ENCODE data around the gene MRTFB.

The MRTFB gene

DNA sequence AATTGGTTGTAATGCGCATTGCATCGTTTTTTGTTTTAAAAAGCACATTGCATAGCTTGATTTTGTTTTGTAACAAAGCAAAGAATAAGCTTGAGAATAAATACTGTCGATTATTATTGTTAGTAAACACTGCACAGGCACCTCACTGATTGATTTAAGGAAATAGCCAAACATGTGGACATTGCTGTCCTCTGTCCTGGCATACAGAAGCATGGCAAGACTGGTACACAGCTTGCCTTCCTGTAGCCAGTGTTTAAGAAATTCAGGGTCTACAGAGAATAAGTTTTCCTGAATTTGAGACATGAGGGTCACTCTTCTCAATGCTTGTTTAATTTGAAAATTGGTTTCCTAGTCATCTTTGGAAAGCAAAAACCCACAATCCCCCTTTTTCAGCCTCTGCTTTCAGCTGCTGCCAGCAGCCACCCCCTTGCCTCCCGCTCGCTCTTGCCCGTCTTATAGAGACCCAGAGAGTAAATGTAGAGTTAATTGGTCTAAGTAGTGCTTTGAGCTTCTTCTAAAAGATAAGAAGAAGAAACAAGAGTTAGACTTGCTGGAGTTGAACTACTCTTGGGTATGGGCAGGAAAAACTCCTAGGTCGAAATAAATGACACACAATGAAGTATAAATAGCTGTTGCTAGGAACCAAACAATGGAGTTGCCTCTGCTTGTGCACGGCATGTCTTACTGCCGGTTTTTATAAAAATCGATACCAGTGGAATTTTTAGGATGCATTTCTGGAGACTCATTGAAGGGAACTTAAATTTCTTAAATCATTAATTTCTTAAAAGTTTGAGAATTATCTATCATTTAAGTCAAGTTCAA lies 116.6 kb downstream of the MRTFB start:
- no peak for DNase-seq

DNA sequence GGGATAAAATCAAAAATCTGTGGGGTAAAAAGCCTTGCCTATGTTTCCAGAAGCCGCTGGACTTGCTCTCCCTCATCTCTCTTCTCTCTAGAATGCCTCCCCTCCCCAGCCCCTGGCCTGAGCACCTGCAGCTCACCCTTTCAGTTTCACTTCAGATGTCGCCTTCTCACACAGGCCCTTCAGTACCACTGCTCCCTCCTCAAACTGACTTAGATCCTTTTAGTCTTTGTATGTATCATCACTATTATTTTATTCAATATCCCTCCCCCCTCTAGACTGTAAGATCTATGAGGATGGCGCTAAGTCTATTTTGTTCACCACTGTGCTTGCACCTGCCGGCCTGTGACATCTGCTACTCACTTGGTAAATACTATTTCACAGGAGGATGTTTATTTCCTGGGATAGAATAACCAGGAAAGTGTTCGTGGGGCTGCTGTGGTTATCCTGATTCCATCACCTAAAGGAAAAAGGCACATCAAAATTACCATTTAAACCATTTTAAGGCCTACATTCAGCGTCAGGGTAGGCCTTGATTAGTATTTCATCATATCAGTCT lies 122.3 kb downstream of the MRTFB start:
- peak in 3 of 5 donors; percentile 4 to 57 (median 19) for DNase-seq

DNA sequence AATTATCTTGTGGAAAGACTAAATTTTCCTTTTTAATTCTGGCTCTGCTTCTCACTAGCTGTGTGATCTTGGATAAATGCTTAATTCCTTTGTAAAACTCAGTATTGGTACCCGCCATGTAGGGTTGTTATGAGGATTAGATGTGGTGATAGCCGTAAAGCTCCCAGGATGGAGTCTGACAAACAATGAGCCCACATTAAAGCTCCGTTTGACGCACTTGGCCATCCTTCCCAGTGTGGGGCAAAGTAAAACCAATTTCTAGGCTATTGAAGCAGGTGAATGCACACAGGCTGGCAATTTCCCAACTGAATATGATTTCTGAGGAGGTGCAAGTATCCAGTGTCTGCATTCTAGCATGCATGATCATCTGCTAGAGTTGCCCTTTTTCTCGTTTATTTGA lies 123.6 kb downstream of the MRTFB start:
- no peak for DNase-seq

DNA sequence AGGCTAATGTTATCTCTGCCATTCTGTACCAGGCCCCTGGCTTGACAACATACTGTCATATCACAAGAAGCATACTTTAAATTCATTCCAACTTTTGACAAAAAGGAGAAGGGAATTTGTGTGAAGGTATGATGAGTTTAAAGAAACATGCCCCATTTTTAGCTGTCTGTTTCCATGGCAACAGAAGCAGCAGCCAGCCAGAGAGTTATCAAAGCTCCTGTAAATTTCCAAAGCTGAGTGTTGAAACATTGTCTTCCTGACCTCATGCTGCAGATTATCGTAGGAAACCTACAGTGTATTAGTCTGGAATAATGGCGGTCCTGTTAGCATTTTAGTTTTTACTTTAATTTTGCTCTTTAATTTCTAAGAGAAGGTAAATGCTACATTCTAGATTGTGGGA lies 124.9 kb downstream of the MRTFB start:
- no peak for DNase-seq

DNA sequence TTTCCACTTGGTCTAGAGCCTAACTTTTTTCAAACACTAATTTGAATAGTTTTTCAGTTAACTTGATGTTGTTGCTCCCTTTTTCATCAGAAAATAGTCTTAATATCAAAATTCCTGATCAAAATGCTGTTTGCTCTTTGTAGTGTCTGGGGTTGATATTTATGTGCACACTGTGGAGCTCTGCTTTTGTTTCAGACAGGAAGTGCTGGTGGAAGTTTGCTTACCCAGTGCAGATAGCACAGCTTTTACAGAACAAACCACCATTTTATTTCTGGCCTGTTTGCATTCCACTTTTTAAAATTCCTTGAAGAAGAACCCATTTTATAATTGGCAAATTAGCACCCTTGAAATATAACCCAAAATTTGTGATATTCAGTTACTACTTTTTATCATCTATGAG lies 125.4 kb downstream of the MRTFB start:
- no peak for DNase-seq

DNA sequence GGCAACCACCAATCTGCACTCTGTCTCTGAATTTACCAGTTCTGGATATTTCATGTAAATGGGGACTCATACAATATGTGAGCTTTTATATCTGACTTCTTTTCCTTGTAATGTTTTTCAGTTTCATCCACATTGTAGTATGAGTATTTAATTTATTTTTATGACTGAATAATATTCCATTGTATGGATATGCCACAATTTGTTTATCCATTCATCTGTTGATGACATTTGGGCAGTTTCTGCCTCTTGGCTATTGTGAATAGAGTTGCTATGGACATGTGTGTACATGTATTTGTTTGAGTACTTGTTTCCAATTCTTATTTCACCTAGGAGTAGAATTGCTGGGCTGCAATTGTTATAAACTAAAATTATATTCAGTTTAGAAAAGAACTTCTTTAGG lies 126.9 kb downstream of the MRTFB start:
- no peak for DNase-seq

DNA sequence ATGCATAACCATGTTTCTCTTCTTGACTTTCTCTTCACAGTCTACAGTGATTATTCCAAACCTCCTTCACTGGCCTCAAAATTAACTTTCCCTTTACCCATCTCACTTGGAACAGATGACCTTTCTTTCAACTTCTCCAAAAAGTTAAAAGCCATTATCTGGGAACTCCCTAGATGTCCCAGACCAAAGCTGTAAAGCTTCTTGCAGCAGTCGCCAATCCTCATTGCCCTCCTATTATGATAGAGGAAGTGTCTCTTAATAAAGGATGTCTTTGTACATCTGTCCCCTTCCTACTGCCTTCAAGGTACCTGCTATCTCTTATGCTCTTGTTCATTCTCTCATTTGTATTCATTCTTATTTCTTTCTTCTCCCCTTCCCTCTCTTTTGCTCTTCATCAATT lies 127.5 kb downstream of the MRTFB start:
- no peak for DNase-seq

DNA sequence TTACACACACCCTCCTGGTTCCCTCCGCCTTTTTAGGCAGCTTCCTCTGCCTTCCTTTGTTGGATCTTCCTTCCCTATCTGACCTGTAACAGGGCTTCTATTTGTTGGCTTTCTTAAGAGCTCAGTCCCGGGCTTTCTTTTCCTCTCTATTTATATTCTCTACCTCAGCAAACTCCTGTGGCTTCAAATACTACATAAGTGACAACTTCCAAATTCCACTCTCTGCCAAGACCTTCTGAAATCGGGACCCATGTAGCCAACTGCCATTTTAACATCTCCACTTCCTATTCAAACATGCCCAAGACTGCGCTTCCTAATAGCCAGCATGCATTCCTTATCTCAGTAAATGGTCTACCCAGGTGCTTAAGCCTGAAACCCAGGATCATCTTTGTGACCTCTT lies 128.1 kb downstream of the MRTFB start:
- no peak for DNase-seq

DNA sequence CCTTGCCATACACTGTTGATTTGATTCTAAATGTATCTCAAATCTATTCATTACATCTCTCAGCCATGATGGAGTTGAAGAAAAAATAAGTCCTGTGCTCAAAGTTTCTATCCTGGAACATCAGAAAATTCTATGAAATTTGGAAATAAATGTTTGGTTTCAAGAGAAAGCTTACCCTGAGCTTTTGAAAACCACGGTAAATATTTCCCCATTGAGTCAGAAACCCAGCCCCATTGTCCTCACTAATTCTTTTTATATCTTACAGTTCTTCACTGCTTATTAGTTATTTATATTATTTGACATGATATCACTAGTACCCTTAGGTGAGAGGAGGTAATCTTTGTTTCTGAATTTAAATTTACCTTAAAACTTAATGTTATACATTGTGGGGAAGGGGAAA lies 128.5 kb downstream of the MRTFB start:
- no peak for DNase-seq

DNA sequence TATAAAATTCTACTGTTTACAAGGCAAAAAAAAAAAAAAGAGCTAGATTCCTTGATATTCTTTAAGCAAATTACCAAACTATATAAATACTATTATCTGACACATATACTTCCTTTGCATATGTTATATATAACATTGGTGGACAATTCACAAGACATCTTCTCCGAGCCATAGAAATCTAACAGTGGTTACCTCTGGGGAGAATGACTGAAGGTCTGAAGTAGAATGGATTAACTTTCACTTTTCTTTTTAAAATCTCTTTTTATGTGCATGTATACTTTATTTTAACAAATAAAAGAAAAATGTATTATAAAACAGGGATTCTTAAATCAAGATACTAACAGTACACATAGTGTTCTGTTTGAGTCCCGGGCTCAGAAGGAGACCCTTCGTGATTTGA lies 131.0 kb downstream of the MRTFB start:
- no peak for DNase-seq

DNA sequence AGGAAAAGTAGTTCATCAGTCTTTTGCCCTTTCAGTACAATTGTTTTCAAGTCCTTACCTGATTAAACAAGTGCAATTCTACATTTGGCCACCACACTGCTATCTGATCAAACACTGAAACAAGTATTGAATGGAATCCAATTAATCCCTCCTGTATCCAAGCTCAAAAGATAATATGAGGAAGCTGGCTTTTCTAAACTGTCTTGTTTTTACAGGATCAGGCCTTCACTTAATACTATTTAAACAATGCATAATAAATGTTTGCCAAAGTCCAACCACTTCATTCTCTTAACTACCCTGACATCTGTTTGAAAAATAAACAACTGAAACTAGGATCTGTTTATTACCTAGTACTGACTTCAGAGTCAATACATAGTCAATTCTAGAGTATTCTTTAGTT lies 131.6 kb downstream of the MRTFB start:
- no peak for DNase-seq

DNA sequence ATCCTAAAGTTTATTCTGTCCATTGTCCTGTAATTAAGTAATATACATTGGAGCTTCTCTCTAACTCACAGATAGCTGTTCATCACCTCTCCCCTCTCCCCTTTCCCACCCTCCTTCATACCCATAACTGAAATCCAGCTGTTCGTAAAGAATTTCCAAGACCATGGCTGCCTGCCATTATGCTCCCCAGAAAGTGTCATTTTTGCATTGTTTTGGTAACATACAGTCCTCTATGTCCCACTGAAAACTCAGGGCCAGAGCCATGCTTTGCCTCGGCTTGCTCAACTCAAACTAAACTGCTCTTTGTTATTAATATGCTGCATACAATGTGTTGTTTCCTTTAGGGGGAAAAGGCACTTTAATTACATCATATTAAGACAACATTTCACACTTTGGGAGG lies 132.0 kb downstream of the MRTFB start:
- DNase-seq = no peak

DNA sequence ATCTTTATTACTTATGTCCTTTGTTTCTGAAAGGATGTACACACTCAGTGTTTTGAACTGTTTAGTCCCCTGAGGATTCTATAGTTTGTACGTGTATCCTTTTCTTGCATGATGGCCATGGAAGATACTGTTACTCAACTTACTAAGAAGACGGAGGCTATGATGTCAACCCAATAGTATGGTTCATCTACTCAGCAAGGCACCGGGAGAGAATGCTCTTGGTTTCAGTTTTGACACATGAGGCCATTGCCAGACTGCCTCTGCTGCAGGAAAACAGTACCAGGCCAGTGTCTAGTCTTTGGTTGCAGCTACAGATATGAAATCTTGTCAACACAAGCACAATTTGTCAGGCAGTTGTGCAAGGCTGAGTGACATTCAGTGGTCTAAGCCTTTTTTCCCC lies 134.5 kb downstream of the MRTFB start:
- DNase-seq = peak in 1 of 5 donors; percentile 16

DNA sequence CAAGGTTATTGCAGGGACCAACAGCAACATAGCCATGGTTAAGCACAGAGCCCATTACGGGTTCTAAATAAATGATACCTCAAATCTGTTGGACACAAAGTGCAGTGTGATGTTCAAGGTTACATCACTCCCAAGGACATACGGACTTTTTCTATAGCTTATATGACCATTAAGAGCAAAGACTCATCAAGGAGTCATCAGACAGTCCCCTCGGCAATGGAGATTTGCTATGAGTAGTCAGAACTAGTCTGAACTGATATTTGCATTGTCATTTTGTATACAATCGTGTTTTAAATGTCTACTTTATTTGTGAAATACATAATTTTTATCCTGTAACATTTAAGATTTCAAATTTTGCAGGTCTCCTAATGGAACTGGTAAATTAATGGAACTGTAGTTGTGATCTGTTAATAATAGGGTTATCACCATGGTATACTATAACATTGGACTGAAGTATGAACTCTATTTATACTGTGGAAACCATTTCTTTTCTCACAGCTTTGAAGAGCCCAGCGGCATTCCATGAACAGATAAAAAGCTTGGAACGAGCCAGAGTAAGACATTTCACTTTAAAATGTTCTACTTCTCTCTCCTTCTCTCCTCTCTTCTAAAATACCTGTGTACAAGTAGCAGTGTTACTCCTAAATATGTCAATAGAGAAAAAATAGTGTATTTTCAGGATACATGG lies 140.9 kb downstream of the MRTFB start:
- DNase-seq = no peak

DNA sequence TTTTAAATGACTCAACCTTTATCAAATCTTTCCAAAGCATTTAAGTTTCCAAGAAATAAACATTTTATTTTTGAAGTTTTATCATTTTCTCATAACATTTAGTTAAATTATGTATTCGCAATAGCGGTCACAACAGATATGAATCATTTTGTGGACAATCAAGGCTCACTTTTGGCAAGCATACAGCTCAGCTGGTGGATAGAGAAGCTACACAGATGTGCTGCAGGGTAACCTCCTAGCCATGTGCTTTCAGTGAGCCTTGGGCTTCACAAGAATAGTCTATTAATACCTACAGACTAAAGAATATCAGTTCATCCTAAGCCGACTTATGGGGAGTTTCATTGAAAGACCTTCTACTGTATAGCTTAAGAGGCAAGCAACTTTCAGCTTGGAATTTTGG lies 144.8 kb downstream of the MRTFB start:
- DNase-seq = no peak

DNA sequence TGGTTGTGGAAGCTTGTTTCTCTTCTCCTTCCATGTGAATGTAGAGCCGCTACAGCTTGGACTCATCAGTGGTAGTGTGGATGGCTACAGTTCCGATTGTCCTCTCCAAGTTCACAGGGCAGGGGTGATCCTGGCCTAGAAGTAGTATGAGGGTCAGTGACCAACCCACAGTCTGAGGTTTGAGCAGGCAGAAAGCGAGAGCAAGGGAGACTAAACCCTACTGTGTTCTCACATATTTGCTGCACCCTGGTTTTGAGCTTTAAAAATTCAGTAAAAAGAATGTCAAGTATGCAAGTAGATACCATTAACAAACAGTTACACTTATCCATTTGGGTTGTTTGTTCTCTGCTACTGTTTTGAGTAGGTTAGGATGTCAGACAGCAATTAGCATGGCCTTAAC lies 148.9 kb downstream of the MRTFB start:
- DNase-seq = no peak

DNA sequence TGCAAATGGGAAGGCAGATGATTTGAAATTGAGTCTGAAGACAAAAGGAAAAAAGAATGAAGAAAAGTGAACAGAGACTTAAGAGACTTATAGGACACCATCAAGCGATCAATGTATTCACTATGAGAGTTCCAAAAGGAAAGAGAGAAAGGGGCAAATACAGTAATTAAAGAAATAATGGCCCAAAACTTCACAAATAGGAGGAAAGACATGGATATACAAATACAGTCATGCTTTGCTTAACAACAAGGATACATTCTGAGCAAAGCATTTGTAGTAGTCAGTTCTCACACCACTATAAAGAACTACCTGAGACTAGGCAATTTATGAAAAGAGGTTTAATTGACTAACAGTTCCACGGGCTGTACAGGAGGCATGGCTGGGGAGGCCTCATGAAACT lies 152.5 kb downstream of the MRTFB start:
- no peak for DNase-seq

DNA sequence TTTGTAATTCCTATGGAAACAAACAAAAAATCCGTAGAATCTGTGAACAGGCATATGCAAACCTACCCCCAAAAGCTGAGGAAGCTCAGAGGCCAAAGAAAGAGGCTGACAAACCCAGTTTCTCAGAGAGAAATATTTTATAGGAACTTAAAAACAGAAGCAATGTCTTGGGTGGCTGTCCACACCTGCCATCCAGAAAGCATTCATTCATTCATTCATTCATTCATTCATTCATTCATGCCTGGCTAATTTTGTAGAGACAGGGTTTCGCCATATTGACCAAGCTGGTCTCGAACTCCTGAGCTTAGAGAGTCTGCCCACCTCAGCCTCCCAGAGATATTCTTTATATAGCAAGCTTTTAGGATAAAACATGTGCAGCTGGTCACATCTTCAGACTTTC lies 154.3 kb downstream of the MRTFB start:
- DNase-seq = no peak

DNA sequence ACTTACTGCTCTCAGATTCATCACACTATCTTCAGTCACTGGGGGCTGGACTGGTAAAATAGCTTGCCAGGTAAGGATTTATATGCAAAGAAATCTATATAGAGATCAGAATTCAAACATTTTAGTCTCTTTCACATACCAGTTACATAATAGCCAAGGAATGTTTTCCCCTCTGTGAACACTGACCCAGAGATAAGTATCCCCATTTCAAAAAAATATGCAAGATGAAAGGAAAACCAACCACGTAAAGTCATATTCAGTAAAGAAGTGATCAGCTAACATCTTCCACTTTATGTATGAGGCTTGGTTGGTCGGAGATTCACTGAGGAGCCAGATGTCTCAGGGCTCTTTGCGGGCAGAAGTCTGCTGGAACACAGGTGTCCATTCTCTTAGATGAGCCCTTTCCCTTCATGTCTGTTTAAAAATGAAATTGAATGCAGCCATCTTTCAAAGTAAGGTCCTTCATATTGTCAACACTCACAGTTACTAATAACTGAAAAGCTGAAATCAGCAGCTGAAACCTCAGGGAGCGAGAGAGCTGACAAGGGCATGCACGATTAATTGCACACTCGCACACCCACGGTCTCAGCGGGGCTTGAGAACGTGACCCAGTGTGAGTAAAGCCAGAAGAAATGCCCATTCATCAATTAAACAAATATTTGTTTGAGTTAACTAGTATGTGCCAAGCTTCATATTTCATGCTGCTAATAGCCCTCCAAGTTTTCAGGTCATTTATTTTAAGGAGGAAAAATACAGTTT lies 161.2 kb downstream of the MRTFB start:
- no peak for DNase-seq

DNA sequence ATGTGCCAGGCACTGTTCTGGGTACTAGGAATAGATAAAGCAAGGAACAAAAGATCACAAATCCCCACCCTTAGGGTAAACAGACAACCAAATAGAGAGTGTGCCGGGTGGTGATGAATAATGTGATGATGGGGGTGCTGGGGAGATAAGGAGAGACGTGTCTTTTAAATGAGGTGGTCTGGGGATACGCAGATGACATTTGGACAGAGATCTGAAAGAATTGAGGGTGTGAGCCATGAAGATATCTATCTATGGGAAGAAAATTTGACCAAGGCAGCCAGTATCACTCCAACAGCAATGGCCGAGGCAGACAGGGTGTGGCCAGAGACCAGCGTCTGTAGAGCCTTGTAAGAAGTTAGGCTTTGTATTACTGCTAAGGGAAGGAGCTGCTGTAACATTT lies 165.3 kb downstream of the MRTFB start:
- DNase-seq = no peak

DNA sequence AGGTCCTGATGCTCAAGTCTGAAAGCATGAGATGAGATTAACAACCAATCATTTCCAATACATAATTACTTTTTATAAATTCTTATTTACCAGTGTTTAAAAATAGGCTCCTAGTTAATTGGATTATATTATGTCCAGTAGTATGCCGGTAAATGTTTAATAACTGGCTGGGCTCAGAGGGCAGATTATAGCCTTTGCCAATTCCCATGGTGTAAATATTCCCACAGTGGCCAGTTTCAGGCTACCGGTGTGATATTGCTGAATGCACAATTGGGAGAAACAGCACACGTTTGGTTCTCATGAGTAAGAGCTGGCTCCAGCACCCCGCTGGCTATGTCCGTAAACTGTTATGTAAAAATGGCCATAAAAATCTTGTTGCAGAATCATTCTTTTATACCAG lies 167.6 kb downstream of the MRTFB start:
- no peak for DNase-seq

DNA sequence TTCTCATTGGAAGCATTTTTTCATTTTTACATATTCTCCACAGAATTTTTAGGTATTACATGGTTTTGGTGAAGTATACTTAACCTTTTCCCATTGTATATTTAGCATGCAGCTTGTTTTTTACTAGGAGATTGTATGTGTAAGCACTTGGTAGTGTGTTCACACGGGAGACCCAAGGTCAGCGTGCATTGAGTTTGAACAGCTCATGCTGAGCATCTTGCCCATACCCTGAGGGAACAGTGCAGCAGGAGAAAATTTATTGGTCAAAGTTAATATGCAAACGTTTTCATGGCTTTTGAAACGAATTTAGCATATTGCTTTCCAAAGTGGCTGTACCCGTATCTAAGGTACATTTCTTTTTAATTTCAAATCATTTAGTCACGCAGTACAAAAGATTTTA lies 168.7 kb downstream of the MRTFB start:
- no peak for DNase-seq

DNA sequence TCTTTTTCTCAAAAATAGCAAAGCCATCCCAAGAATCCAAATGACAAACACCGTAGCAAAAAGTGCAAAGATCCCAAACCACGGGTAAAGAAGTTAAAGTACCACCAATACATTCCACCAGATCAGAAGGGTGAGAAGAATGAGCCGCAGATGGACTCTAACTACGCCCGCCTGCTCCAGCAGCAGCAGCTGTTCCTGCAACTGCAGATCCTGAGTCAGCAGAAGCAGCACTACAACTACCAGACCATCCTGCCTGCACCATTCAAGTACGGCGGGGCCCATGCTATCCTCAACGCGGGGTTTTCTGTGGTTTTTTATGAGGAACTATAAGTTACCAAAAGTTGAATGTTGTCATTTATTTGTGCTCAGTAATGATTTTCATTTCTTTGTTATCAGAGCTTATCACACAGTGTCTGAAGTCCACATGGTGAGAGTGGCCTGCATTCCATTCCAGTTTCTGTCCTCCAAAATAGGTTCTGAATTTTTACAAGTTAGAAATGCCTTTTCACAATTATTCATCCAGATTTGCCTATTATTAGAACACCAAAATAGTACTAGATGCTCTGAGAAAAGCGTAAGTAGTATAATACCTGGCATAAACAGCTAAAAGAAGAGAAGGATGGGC lies 169.2 kb downstream of the MRTFB start:
- no peak for DNase-seq

Data from T-helper 1 cell (primary cell).